ENCODE data around the gene RELCH.

DNA sequence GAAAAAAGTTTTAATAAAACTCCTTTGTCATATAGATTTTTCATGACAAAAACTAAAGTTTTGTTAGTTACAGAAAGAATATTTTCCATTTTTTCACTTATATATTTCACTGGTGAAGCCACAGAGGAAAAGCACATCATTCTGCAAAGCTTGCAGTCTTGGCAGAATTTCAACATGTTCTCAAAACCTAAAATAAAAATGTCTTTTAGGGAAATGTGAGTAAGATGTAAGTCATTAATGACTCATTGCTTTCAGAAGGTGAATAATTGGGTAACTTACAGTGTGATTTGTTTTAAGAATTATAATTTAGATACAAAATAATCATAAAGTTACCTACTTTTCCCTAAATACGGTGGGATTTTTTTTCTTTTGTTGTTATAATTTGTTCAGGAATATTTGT, 94.6 kb downstream of the RELCH start:
- TF ChIP-seq GATA2 (IDR thresholded peaks at IDR 0.05; ENCODE audit: low read depth, low read length) = no peak
- no peak for TF ChIP-seq GATA3 (IDR thresholded peaks at IDR 0.05; ENCODE audit: low read depth, low read length)

Measured in SH-SY5Y (cell line).